ELF-1 (cell line): ENCODE measurements around the gene DGKQ.
"Not testable (repeated sequence)": the region's sequence is repeated elsewhere in the genome, so short reads cannot be mapped to it uniquely, and the experiment has no call there.

Experiments
- DNase-seq: peaks from one replicate; pipeline ENCODE4 v3.0.0-alpha.2; 2016; ENCODE audit warnings: low read depth, low spot score

Gene DGKQ

DNA sequence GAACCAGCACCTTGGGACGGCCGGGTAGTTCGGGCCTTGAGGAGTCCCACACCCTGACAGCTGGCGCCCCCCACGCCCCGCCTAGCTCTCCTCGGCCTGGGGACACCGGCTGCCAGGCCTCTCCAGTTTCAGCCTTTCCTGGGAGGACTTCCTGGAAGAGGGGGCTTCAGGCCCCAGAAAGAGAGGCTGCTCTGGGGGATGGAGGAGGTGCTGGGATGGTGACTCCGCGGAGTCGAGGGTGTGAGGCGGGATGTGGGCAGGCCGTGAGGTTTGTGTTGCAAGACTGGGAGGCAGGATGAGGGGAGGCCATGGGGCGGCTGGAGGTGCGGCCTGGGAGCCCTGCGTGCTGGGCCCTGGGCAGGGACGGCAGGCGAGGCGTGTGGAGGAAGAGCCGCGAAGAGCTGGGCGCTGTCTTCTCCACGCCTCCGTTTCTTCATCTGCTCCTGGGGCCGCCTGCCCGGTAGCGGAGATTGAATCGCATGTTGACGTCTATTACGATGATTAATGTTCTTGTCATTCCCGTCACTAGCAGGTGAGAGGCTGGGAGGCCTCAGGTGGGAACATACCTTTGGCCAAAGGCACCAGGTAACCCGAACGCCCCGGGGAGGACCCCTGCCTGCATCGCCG, 37.1 kb upstream of the DGKQ start:
- DNase-seq, result no peak

DNA sequence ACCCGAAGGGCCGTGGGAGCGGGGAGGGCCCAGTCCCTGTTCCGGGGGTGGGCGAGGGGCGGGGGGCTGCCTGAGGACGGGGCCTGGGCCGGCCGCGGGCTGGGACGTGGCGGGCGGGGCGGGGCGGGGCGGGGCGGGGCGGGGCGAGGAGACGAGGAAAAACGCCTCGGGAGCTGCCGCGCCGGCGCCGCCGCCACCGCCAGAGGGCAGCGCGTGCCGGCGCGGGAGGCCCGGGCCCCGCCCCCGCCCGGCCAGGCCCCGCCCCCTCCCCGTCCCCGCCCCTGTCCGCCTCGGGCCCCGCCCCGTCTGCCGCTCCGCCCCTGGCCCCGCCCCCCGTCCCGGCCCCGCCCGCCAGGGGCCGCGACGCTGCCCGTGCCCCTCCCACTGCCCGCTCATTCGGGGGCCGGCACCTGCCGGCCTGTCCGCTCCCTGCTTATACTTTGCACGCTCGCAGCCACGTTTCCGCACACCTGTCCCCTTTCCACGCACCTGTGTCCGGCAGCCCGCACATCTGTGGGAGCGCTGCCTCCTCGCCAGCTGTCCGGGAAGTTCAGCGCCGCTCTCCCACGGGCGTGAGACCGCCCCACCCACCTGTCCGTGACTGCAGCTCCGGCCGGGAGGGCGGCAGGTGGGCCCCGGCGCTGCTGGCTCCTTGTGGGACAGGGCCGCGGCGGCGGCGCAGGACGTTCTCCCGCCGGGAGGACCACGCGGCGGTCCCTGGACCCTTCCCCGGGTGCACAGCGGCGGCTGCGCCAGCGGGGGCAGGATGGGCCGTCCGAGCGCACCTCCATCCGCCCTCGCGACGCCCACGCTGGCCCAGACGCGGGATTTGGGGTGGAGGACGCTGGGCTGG, 36.4 kb upstream of the DGKQ start:
- DNase-seq, result peak; percentile 42

DNA sequence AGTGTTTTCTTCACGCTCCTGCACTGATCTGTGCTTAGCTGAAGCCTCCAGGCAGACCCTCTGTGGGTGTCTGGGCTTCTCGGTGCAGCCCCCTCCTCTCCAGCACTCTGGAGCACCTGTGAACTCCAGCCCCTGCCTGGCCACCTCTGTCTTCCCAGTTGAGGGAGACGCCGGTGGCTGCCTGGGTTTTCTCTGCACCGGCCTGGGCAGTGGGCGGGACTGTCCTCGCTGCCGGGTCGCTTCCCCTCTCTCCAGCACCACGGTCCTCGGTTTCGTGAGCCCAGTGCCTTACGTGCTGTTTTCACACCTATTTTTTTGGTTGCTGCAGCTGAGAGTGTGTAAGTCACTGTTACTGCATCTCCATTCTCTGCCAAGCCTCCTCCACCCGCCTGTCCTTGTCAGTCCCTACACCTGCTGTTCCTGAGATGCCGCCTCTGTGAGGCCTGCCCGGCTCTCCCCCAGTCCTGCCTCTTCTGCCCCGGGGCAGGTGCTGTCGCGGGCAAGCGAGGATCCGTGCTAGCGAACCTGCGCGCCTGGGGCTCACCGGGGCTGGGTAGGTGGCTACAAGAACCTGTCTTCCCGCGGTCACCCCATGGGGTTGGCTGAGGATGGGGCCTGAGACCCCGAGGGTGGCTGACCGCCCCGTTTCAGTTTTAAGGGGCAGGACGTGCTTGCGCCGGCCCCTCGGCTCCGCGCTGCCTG, 35.6 kb upstream of the DGKQ start:
- DNase-seq, result peak; percentile 47

DNA sequence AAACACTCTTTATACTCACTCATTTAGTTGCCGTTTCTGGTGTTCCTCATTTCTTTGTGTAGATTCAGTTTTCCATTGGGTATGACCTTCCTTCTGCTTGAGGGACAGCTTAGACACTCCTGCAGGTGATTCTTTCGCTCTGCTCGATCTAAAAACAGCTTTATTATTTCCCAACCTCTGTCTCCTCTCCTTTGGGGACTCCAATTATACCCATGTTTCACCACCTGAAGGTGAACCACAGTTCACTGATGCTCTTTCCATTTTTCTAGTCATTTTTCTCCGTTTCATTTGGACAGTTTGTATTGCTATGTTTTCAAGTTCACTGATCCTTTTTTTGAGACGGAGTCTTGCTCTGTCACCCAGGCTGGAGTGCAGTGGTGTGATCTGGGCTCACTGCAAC, 33.5 kb upstream of the DGKQ start:
- no peak for DNase-seq

DNA sequence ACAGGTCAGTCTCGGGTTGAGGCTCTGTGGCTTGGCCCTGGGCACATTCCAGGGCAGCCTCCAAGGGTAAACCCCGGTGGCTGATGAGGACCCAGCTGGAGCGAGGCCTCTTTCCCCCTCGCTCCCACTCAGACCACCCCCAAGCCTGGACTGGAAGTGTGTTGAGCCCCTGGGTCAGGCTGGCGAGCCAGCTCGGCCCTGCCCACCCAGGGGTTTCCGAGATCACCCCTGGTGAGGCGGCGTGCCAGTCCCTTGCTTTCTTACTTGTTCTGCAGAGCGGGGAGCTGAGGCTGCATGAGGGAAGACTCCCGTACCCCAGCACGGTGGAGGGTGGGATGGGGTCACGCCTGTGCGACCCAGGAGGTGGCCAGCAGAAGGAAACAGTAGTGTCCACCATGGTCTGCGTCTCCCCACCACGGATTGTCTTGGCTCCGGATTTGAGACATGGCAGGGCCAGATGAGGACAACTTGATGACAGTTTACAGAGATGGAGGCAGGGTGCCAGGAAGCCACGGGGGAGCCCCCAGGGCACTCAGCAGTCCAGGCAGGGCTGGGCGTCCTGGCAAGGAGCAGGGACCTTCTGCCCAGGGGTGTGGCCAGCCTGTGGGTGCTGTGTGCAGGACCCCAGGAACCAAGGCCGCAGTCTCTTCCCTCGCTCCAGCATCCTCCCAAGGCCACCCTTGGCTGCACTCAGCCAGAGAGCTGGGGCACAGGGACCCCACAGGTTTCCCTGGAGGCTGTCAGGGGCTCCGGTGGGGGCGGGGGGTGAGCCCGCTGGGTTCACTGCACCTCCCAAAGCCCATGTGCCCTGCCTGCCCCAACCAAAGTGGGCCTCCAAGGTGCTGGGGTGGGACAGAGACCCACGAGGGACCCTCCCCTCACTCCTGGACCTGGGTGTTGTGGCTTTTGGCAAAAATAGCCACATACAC, 31.5 kb upstream of the DGKQ start:
- DNase-seq, result no peak

DNA sequence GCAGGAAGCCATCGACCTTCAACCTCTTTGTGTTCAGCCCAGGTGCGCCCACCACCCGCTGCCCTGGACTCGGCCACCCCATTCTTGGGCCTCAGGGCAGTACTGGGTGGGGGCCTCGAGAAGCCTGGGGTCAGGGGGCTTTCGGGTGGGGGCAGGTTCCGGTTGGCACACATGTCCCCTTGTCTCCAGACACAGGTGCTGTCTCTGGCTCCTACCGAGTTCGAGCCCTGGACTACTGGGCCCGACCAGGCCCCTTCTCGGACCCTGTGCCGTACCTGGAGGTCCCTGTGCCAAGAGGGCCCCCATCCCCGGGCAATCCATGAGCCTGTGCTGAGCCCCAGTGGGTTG, 30.7 kb upstream of the DGKQ start:
- DNase-seq, result no peak

DNA sequence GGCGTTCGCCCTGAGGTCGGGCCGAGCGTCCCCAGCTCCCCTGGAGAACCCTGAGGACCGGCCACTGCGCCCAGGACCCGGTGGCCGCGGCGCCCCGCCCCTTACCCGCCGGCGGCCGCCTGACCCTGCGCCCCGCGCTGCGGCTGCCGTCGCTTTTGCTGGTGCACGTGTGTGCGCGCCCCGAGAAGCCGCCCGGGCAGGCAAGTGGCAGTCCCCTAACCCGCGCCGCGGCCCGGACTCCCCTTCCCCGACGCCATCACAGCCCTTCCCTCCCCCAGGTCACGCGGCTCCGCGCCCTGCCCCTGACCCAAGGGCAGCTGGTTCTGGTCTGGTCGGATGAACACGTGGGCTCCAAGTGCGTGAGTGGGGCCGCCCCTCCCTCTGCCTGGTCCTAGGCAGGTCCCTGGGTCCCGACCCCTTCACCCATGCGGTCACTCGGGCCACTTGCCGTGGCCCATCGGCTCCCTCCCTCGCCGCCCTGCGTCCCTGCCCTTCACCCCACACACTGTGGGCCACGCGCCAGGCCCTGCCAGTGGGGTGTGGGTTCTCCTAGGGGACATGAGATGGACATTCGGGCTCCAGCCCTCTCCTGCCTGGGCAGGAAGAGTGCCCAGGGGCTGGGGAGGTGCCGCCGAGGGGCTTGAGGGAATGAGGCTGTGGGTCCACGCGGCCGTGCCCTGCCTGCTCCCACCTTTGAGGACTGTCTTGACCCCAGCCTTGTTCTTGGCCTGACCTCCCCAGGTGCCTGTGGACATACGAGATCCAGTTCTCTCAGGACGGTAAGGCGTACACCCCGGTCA, 30.1 kb upstream of the DGKQ start:
- no peak for DNase-seq

DNA sequence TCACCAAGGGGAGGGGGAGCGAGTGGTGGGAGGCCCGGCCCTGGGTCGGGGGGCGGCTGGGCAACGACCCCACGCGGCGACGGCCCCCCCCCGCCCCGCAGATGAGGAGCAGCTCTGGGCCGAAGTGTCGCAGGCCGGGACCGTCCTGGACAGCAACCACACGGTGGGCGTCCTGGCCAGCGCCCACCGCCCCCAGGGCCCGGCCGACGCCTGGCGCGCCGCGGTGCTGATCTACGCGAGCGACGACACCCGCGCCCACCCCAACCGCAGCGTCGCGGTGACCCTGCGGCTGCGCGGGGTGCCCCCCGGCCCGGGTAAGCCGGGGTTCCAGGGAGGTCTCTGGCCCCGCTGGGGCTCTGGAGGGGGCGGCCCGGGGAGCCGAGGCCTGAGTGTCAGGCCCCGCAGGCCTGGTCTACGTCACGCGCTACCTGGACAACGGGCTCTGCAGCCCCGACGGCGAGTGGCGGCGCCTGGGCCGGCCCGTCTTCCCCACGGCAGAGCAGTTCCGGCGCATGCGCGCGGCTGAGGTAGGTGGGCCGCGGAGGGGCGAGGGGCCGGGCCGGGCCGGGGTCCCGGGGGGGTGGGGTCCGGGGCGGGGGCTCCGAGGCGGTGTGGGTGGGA, 29.4 kb upstream of the DGKQ start:
- DNase-seq, result no peak

DNA sequence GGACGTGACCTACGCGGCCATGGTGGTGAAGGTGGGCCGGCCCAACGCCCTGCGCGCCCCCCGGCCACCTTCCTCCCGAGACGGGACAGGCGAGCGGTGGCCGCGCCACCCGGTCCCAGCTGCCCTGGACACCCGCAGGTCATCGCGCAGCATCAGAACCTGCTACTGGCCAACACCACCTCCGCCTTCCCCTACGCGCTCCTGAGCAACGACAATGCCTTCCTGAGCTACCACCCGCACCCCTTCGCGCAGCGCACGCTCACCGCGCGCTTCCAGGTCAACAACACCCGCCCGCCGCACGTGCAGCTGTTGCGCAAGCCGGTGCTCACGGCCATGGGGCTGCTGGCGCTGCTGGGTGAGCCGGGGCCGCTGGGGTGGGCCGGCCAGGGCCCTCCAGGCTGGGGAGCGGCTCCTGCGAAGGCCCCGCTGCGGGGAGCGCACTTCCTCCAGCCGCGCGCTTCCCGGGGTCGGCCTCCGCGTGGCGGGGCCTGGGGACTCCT, 28.8 kb upstream of the DGKQ start:
- peak; percentile 37 for DNase-seq

DNA sequence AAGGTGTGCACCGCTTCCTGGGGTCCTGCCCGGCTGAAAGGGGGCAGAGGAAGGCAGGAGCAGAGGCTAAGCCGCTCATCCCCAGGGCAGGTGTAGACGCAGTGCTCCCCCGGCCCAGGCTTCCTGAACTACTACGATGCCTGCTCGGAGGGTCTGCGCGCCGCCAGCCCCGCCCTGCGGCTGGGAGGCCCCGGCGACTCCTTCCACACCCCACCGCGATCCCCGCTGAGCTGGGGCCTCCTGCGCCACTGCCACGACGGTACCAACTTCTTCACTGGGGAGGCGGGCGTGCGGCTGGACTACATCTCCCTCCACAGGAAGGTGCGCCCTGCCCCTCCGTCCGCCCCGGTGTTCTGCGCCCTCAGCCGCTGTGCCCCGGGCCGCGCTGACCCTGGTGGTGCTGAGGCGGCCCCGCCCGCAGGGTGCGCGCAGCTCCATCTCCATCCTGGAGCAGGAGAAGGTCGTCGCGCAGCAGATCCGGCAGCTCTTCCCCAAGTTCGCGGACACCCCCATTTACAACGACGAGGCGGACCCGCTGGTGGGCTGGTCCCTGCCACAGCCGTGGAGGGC, 28.3 kb upstream of the DGKQ start:
- no peak for DNase-seq

DNA sequence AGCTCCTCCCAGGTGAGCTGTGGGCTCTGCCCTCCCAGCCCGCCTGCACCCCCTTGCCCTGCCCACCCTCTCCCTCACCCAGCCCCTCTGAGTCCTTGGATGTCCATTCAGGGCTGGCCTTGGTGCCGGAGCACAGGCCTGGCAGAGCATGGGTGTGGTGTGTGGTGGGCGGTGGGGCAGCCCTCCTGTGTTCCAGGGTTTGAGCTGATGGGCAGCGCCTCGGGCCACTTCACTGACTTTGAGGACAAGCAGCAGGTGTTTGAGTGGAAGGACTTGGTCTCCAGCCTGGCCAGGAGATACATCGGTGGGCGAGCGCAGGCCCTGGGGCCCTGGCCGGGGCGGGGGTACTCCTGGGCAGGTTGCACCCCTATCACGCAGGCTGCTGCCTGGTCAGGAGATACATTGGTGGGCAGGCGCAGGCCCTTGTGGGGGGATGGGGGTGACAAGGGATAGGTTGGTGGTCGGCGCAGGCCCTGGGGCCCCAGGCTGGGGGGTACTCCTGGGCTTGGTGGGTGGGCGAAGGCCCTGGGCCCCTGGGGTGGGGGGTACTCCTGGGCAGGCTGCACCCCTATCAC, 27.4 kb upstream of the DGKQ start:
- no peak for DNase-seq

DNA sequence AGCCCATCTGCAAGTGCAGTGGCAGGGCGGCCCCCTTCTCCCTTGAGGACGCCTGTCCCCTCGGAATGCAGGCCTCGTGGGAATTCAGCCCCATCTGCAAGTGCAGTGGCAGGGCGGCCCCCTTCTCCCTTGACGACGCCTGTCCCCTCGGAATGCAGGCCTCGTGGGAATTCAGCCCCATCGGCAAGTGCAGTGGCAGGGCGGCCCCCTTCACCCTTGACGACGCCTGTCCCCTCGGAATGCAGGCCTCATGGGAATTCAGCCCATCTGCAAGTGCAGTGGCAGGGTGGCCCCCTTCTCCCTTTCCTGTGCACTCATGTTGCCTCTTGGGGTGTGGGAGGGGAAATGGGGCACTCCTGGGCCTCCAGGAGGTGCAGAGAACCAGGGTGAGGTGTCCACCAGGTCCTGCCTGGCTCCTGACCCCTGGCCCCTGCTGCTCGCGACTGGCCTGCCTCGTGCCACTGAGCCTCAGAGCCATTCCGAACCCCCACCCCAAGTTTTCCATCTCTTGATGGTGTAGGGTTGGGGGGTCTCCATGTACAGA, 26.6 kb upstream of the DGKQ start:
- no peak for DNase-seq

DNA sequence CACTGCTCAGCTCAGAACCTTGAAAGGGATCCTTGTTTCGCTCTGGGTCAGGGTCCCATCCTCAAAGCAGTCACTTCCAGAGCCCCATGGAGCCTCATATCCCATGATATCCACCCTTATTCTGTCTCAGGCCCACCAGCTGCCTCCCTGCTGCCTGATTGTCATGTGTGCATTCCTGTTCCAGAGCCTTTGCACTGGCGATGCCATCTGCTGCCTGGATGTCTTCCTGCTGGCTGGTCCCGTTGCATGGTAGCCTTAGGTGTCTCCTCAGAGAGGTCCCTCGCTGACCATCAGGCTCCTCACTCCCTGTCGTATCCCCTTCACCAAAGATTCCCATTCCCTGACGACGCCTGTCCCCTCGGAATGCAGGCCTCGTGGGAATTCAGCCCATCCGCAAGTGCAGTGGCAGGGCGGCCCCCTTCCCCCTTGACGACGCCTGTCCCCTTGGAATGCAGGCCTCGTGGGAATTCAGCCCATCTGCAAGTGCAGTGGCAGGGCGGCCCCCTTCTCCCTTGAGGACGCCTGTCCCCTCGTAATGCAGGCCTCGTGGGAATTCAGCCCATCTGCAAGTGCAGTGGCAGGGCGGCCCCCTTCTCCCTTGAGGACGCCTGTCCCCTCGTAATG, 26.0 kb upstream of the DGKQ start:
- not testable (repeated sequence) for DNase-seq

DNA sequence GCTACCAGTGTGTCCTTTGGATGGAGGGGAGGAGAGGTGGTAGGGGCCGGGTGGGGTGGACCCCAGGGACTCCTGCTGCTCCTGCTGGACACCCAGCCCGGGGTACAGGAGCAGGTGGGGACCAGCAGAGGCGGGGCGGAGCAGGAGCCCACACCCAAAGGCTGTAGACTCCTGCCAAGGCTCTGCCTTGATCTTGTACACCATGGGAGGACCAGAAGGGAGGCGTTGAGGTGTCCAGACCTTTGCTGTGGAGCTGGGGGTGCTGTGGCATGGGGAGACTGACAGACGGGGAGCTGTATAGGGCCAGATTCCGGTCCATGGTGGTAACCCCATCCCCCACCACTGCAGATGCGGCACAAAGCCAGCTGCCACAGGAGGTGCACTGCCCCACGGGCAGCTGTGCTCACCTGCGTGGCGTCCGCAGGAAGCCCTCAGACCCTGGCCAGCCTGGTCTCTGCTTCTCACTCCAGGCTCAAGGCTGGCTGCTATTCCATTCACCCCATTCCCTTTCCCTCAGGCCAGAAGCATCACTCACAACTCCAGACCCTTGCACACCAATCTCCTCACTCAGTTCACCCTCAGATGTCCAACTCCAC, 24.8 kb upstream of the DGKQ start:
- no peak for DNase-seq

DNA sequence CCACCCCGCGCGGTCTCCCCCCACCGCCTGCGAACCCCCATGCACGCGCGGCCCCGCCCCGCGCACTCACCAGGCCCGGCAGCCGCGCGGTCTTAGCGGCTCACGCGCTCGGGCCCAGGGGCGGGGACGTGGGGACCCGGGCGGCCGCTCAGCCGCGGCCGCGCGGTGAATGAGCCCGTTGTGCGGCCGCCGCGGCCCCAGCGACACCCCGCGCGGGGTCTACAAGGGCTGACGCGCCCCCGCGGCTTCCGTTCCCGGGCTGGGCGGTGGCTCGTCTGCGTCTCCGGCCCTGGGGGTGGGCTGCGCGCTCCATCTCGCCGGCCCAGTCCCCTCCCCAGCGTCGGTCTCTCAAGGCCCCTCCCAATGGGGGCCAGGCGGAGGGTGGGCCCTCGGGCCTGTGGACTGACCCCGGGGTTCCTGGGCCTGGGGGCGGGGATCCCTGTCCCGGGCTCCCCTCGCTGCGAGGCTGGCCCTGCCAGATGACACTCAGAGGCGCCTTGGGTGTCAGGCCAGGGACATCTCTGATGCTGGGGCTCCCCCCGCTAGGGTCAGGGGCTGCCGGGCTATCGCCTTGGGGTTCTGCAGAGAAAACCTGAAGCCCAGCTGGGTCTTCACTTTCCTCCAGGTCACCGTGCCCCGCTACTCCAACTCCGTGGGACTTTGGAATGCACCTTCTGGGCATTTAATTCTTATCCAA, 24.2 kb upstream of the DGKQ start:
- no peak for DNase-seq

DNA sequence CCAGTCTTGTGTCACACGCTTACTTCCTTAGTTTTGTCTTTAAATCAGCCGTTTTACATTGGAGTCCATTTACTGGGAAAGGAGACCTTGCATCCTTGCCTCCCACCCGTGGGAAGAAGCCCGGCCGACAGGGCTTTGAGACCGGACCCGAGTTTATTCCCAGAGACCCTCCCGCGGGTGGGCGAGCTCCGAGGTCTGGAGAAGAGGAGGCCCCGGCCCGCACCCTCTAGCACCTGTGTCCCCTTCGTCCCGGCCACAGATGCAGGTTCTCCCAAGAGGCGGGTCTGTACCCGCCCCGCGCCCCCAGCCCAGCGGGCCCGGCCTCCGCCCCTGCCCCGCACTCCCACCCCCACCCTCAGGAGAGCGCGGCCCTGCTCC, 23.6 kb upstream of the DGKQ start:
- no peak for DNase-seq

DNA sequence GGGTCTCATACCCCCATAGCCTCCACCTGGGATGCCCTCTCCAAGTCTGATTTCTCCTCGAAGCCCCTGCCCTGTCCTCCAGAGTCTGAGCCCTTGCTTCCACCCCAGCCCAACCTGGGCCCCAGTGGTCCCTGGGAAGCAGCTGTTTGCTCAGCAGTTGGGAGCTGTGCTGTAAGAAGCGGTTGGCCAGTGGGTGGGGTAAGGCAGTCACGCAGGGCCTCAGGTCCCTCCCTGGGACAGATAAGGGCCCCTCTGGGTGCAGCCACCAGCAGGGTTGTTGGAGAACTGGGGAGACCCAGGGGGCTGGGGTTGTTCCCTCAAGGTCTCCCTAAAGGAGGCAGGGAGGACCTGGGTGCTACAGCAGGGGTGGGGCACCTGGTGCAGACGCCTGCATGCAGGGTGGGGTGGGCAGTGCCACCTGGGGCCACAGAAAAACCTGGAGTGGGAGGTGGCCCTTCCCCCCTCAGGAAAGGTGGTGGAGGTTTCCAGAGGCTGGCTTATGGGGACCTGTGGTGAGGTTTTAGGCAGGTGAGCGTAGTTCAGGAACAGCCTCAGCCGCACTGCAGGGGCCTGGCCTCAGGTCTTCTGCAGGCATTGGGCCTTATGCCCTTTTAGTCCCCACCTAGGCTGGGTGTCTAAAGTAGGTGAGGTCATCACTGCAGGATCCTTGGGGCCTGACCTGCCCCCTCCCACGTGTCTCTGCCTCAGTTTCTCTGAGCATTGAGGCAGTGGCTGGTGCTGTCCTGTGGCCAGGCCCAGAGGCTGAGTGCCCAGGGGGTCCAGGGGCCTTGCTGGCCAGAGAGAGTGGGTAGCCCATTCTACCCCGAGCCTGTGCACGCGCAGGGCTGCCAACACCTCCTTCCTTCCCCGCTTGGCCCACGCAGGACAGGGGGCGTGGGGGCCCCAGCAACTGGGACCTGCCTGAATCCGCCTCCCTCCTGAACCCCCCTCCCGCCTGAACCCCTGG, 22.9 kb upstream of the DGKQ start:
- DNase-seq, result no peak
